GM21447 (cell line): ENCODE measurements around the gene SLC27A1.
"Not testable (repeated sequence)": the region's sequence is repeated elsewhere in the genome, so short reads cannot be mapped to it uniquely, and the experiment has no call there.

Experiments used
- ATAC-seq: cut with Tn5 transposase; IDR thresholded peaks from one replicate; pipeline ENCODE4 v1.9.1; 2021; ENCODE audit not compliant: unreplicated experiment

Gene SLC27A1

GRCh38 chr19:17510220-17510993 is 40.1 kb downstream of the SLC27A1 start:
- no peak for ATAC-seq

- peak; percentile 50 for ATAC-seq
Observed at GRCh38 chr19:17511724-17512573, 41.6 kb downstream of the SLC27A1 start.

DNA sequence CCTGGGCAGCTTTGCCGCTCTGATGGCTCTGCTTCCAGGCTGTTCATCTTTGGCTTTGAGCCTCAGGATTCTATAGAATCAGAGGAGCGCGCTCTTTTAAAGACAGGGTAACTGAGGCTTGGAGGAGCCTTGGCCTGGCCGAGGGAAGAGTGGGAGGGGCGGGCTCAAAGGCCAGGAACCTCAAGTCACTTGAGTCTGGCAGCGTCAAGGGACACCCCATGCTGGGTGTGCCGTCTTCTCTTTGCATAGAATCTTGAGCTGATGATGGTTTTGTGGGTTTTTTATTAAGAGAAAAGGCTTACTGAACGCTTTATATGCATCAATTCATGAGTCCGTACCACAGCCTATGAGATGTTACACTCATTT is 42.2 kb downstream of the SLC27A1 start:
- no peak for ATAC-seq

GRCh38 chr19:17515408-17516149 is 45.3 kb downstream of the SLC27A1 start:
- ATAC-seq, result no peak

DNA sequence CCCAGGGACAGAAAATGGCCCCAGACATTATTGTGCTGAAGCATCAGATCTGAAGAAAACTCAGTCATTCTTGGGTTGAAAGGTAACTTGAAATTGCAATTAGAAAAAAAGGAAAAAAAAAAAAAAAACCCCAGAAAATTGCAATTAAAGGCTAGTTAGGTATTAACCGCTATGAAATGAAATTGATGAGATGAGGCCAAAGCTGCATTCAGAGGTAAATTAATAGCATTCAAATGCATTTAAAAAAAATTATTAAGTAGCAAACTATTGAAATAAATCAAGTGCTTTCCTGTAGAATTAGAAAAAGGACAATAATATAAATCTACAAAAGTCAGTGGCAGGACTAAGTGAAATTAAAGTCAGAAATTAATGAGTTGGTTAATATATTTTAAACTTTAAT is 47.6 kb downstream of the SLC27A1 start:
- ATAC-seq, result no peak

DNA sequence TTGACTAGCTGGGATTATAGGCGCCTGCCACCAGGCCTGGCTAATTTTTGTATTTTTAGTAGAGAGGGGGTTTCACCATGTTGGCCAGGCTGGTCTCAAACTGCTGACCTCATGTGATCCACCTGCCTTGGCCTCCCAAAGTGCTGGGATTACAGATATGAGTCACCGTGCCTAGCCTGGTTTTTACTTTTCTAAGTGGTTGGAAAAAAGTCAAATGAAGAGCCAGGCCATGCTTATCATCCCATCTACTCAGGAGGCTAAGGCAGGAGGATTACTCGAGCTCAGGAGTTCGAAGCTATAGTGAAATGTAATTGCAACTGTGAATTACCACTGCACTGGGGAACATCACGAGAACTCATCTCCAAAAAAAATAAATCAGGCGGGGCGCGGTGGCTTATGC is 48.3 kb downstream of the SLC27A1 start:
- ATAC-seq, result not testable (repeated sequence)

GRCh38 chr19:17519967-17520366 is 49.6 kb downstream of the SLC27A1 start:
- no peak for ATAC-seq

- ATAC-seq, result no peak
Observed at GRCh38 chr19:17520865-17521264, 50.5 kb downstream of the SLC27A1 start.

DNA sequence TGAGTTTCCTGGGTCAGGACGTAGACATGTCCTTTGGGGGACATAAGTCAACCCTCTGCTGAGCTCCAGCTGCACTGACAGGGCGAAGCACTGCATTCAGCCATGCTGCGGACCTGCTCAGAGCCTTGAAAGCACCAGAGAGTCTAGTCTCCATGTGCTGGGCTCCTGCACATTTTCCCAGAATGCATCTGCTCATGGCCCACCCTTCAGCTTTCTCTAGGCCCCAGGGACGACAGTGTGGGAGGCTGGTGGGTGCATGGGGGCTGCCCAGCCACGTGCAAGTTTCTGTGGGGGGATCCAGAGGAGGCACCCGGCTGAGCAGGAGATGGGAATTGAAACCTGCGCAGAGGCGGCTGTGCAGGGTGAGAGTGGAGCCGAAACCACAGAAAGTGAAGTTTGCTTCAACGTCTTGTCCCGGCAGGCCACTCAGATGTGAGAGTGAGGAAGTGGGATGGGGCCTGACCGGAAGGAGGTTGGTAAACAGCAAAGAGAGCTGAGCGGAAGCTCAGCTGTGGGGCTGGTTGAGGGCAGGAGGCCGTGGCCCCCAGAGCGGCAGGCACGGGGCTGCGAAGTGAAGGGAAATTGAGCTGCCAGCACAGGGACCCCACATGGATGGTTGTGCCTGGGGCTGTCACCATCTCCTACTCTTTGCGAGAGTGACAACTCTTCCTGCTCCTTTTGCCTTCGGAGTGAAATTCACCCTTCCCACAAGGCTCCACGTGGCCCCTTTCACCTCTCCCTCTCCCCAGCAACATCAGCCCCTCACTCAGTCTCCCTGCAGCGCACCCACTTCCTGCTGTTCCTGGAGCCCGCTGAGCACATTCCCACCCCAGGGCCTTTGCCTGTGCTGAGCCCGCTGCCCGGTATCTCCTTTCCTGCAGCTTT is 52.9 kb downstream of the SLC27A1 start:
- ATAC-seq, result peak; percentile 72

DNA sequence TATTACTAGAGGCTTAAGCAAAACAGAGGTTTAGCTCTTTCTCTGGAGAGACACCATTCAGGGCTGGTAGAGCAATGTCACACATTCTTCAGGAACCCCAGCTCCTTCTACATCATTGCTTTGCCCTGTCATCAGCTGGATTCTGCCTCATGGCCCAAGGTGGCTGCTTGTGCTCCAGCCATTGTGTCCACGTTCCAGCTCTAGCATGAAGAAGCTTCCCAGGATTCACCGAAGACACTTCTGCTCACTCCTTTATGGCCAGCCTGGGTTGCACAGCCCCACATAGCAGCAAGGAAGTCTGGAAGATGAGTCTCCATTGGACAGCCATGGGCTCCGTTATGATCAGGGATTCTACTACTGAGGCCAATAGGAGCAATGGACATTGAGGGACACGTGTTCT is 54.3 kb downstream of the SLC27A1 start:
- ATAC-seq, result no peak

GRCh38 chr19:17525141-17525540 is 54.8 kb downstream of the SLC27A1 start:
- no peak for ATAC-seq

DNA sequence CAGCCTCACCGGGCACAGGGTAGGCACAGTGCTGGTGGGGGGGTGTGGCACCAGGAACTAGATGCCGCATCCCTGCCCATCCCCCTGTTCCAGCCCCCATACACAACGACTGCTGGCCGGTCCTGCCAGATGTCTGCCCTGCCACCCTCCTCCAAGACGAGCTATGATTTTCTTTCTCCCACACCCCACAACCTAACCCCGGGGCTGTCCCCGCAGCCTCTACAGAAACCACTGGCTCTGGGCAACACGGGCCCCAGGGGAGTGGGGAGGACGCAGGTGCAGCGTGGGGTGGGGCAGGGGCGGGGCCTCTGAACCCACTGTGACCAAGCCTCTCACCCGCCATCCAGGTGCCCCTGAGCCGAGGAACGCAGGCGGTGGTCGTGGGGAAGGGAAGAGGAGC is 56.6 kb downstream of the SLC27A1 start:
- ATAC-seq, result peak; percentile 44

DNA sequence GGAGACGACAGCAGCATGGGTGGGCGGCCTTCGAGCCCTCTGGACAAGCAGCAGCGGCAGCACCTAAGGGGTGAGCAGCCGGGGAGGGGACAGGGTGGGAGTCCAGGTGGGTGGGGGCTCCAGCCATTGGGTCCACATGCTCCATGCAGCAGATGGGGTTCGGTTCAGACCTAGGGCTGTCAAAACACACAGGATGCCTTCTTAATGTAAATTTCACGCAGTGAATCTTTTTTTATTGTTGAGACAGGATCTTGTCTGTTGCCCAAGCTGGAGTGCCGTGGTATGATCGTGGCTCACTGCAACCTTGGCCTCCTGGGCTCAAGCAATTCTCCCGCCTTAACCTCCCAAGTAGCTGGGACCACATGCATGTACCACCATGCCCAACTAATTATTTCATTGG is 57.0 kb downstream of the SLC27A1 start:
- ATAC-seq, result peak; percentile 3

- no peak for ATAC-seq
Observed at GRCh38 chr19:17528610-17529009, 58.3 kb downstream of the SLC27A1 start.

GRCh38 chr19:17529239-17530158 is 59.2 kb downstream of the SLC27A1 start:
- ATAC-seq, result no peak

DNA sequence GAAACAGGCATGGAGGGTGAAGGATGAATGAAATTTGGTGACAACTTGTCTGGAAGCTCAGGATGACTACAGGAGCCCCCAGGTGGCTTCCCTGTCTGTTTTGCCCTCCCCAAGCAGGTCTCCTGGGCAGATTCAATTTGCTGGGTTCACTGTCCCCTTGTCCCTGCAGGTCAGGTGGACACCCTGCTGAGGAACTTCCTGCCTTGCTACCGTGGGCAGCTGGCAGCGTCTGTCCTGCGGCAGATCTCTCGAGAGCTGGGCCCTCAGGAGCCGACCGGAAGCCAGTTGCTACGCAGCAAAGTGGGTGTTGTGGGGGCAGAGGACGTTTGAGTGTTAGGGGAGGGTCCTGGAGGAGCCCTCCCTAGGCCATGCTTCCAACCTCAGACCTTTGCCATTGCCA is 60.3 kb downstream of the SLC27A1 start:
- ATAC-seq, result no peak

- no peak for ATAC-seq
Observed at GRCh38 chr19:17532116-17532515, 61.8 kb downstream of the SLC27A1 start.

- no peak for ATAC-seq
Observed at GRCh38 chr19:17532557-17532956, 62.2 kb downstream of the SLC27A1 start.

GRCh38 chr19:17534767-17535166 is 64.4 kb downstream of the SLC27A1 start:
- no peak for ATAC-seq

DNA sequence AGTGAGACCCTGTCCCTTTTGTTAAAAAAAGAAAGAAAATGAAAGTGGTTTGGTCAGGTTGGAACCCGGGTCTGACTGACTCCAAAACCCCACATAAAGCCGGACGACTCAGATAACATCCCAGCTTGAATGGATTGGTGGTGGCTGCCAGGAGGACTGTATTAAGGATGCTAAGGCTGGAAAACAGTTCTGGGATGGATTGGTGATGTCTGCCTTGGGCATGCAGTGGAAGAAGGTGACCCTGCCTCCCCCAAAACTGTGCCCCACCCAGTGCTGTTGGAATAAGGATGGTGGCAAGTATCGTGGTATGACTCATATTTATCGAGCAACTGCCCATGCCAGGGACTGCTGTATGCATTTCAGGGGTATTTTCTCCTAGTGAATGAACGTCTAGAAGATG is 66.6 kb downstream of the SLC27A1 start:
- no peak for ATAC-seq
